Right kidney (tissue), 9 donors: ENCODE measurements around the gene GFPT1.
"Not testable (repeated sequence)": the region's sequence is repeated elsewhere in the genome, so short reads cannot be mapped to it uniquely, and the experiment has no call there.

Experiments used
- DNase-seq: peaks from one replicate; pipeline ENCODE4 v3.0.0-alpha.2; 2016
- long read RNA-seq, 8 donors: transcript quantifications; one replicate each; lab custom pipeline, GENCODE V29; 2026

Gene GFPT1
- long read RNA-seq, donor 1, full-length matches to known transcripts = 6 of 11 reads
- long read RNA-seq, donor 1, partial matches to known transcripts = 5 of 11 reads
- long read RNA-seq, donor 1, other reads (novel, unspliced or antisense) = 0 of 11 reads
- long read RNA-seq, donor 2, full-length matches to known transcripts = 2 of 2 reads
- long read RNA-seq, donor 2, partial matches to known transcripts = 0 of 2 reads
- long read RNA-seq, donor 2, other reads (novel, unspliced or antisense) = 0 of 2 reads
- long read RNA-seq, donor 3, full-length matches to known transcripts = 8 of 8 reads
- long read RNA-seq, donor 3, partial matches to known transcripts = 0 of 8 reads
- long read RNA-seq, donor 3, other reads (novel, unspliced or antisense) = 0 of 8 reads
- long read RNA-seq, donor 4, full-length matches to known transcripts = 9 of 28 reads
- long read RNA-seq, donor 4, partial matches to known transcripts = 19 of 28 reads
- long read RNA-seq, donor 4, other reads (novel, unspliced or antisense) = 0 of 28 reads
- long read RNA-seq, donor 5, full-length matches to known transcripts = 6 of 6 reads
- long read RNA-seq, donor 5, partial matches to known transcripts = 0 of 6 reads
- long read RNA-seq, donor 5, other reads (novel, unspliced or antisense) = 0 of 6 reads
- long read RNA-seq, donor 6, full-length matches to known transcripts = 2 of 7 reads
- long read RNA-seq, donor 6, partial matches to known transcripts = 5 of 7 reads
- long read RNA-seq, donor 6, other reads (novel, unspliced or antisense) = 0 of 7 reads
- long read RNA-seq, donor 7, full-length matches to known transcripts = 17 of 25 reads
- long read RNA-seq, donor 7, partial matches to known transcripts = 8 of 25 reads
- long read RNA-seq, donor 7, other reads (novel, unspliced or antisense) = 0 of 25 reads
- long read RNA-seq, donor 8, full-length matches to known transcripts = 9 of 9 reads
- long read RNA-seq, donor 8, partial matches to known transcripts = 0 of 9 reads
- long read RNA-seq, donor 8, other reads (novel, unspliced or antisense) = 0 of 9 reads

DNA sequence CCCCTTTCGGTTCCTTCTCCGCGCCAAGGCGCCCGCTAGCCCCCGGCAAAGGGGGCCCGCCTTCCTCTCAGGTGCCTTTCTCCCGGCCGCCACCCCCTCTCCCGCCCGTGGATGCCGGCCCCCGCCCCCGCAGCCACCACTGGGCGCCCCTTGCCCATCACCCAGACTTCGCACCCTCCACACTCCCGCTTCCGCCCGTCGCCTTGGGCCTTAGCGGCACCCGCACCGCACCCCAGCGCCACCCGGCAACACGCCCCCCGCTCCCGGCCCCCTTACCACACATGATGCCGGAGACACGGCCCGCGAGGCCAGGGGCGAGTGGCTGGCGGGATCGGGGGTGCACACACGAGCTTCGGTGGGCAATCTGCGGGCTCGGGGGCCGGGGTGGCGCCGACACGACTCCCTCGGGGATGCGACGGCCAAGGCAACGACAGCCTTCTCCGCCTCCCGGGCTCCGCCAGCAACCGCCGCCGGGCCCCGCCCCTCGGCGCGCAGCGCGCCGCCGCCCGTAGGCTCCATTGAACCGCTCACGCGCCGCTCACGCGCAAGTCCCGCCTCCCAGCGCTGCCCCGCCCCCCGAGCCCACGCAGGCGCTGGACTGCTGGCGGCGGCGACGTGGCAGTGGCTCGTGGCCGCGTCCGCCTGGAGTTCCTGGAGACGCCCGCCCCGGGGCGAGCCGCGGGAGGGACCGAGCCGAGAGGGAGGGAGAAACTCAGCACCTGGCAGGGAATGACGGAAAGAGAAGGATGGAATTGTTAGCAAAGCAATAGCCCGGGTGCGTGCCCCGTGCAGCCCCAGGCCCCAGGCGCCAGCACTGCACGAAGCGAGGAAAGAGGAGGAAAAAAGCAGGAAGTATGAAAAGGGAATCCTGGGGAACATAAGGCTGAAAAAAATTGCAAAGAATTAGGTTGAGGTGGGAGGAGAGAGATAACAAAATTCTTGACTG, at the start of gene GFPT1:
TSS of gene GFPT1 (minus strand) at position 439 of the 946 bp plus-strand sequence. CDS start at position 283, 156 bp downstream.
- peak; percentile 94 for DNase-seq

DNA sequence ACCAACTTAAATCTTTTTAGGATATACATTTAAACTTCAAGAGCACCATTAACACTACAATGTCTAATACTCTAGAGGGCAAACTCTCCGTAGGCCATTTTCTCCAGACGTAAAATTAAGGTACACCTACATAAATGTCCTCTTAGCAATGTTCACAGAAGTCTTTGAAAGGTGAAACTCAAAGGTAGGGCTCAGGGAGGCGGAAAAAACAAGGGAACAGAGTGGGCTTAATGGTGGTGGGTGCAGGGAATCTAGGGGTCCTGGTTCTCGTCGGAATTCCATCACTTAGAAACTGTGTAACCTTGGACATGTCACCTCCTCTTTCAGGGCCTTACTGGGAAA, 49.5 kb upstream of the GFPT1 start:
- DNase-seq = no peak

- no peak for DNase-seq
Measured at GRCh38 chr2:69434753-69435152, 47.7 kb upstream of the GFPT1 start.

- no peak for DNase-seq
Measured at GRCh38 chr2:69429491-69430183, 42.6 kb upstream of the GFPT1 start.

DNA sequence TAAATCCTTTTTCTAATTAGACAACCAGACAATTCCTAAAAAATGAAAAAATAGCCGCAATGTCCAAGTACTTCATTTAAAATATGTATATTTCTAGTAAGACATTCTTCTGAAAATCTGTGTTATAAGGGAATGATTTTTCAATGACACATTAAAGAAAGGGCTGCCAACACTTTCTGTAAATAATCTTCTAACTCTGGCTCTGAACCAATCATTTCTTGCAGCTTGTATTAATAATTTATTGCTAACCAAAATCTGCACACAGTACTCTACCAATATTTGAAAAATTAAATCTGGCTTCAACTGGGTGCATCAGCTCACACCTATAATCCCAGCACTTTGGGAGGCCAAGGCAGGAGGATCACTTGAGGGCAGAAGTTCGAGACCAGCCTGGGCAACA, 42.0 kb upstream of the GFPT1 start:
- no peak for DNase-seq

- no peak for DNase-seq
Measured at GRCh38 chr2:69424419-69424818, 37.4 kb upstream of the GFPT1 start.

GRCh38 chr2:69422198-69422597, 35.2 kb upstream of the GFPT1 start:
- DNase-seq = no peak

GRCh38 chr2:69419111-69419510, 32.1 kb upstream of the GFPT1 start:
- not testable (repeated sequence) for DNase-seq

- no peak for DNase-seq
Measured at GRCh38 chr2:69416147-69416546, 29.1 kb upstream of the GFPT1 start.

DNA sequence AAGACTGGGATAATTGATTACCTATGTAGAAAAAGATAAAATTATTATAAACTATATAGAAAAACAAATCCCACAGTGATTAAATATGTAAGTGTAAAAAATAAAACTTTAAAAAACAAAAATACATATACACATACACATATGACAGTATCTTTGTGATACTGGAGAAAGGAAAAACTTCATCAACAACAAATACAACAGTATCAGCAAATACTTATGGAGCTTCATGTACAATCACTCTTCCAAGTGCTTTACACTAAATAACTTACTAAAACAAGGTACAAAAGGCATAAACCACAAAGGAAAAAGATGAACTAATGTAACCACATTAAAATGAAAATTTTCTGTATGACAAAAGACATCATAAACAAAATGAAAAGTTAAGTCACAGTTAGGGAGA, 24.1 kb upstream of the GFPT1 start:
- DNase-seq = no peak

DNA sequence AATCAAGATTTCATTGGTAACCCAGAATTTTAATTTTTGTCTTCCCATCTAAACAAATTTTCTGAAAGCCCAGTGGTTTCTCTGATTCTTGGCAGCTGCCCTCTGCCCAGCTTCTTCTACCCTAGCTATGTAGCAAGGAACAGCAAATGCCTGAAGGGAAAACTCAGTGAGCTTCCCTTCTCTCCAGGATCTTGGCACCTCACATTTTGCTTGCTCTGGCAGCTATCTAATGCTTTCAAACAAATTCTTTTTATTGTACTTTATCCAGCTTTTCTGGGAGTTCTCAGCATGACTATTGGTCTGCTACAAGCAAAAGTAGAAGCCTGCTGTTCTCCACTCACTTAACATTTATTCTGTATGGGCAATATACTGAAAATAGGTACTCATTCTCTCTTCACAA, 18.3 kb upstream of the GFPT1 start:
- DNase-seq = no peak

DNA sequence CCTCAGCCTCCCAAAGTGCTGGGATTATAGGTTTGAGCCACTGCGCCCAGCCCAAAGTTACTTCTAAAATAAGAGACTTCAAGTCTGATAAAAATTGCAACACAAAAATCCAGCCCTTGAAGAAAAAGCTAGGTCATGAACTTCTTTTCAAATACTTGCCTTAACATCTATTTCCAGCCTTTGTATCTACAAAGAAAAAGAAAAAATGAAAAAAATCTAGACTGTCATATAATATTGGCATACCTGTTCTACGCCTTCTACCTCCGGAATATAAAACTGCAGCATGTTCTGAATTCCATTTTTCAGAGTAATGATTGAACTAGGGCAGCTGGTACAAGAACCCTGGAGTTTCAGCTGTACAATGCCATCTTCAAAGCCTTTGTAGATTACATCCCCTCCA, 13.1 kb upstream of the GFPT1 start:
- DNase-seq = no peak

DNA sequence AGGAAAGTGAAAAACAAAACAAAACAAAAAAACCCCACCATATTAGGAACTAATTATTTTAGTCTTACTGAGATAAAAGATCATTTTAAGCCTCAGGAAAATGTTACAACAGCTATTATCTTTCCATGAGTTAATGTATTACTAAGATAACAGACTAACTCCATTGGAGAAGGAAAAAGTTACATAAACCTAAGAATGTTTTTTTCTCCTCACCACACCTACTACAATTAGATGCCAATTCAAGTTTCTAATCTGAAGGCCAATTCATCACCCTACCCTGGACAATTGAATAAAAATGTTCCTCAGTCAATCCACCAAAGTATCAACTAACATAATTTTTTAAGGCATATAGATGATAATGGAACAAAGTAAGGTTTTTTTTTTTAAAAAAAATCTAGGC, 10.2 kb upstream of the GFPT1 start:
- no peak for DNase-seq

GRCh38 chr2:69395866-69396265, 8.8 kb upstream of the GFPT1 start:
- DNase-seq = no peak

DNA sequence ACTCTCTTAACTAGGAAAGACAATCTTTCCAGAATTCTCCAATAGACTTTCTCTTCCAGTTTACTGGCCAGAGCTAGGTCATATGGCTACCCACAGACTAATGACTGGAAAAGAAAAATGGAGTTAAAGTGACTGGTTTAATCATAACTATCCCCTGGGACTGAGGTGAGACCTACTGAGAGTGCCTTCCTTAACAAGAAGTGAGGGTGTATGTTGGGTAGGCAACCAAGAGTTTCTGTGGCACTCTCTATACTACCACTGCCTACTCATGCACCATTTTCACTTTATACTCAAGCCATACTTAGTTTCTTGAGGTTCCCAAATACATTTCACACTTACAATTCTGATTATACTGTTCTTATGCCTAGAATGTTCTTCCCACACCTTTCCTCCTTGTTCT, 6.9 kb upstream of the GFPT1 start:
- DNase-seq = no peak

DNA sequence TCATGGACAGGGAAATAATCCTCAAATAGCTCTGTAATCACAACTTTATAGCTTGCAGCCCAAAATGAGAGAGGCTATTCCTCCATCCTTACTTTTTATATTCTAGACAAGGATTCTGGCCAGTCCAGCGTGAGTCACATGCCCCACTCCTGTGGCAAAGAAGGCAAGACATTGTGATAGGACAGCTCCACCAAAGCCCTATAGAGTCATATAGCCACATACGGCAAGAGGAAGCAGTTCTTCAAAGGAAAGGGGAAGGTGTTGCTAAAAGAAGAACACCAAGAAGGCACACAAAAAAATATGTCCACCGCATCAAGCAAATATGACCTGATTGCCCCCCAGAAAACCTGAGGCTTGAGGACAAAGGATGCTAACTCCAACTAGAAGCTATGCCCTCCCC, 3.4 kb upstream of the GFPT1 start:
- no peak for DNase-seq

GRCh38 chr2:69390001-69390400, 3.0 kb upstream of the GFPT1 start:
- DNase-seq = no peak

DNA sequence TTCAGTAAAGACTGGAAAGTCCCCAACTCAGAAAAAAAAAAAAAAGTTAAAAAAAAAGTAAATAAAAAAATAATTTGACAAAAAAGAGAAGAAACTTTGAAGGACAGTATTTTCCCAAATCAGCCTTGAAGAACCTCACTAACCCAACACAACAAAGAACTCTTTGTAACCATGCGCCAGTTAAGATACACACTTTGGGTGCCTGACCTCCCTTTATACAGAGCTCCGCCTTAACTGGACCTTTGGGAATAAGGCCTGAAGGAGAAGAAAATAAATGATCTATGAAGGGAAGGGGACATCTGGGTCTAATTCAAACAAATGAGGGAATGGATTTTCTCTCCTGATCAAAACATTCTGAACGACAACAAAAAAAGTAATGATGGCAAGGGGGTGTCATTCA, 2.2 kb upstream of the GFPT1 start:
- no peak for DNase-seq

DNA sequence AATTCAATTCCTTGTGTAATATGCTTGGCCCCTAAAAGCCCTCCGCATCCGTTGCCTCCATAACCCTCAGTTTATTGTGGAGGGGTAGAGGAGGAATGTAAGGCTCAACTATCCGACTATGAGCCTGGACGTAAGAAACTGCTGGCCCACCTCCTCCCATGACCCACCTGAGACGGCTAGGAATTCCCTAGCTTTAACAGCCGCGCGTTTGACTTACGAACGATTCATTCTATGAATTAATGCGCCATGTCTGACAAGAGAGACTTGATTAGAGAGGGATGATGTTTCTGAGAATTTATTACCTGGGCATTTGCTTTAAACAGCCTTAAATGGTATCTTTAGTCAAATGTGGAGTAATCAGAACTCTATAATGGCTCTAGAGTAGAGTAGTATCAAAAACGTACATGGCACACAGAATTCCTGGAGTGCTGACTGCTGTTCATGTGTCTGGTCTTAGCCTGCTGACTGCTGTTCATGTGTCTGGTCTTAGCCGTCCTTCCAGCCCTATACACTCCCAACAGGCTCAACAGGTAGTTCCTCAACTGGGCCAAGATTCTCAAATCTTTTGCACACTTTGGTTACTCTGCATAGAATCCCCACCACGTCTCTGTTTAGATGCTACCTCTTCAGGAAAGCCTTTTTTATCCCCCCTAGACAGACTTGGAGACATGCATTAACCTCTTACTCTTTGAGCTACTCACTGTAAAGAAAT, 899 bp upstream of the GFPT1 start:
- DNase-seq = no peak

- peak; percentile 33 for DNase-seq
Measured at GRCh38 chr2:69386360-69386759, 667 bp downstream of the GFPT1 start.
